HG03025 (cell line): ENCODE results near the gene SCYGR6.
A peak's percentile ranks its signal among the peaks of the same experiment; 100 is the strongest.
"Not testable (repeated sequence)": the region's sequence is repeated elsewhere in the genome, so short reads cannot be mapped to it uniquely, and the experiment has no call there.

Source experiments
- ATAC-seq: cut with Tn5 transposase; IDR thresholded peaks from one replicate; pipeline ENCODE4 v1.9.1; 2021; ENCODE audit warnings: mild to moderate bottlenecking, moderate library complexity; ENCODE audit not compliant: unreplicated experiment, low FRiP score

Gene SCYGR6

GRCh38 chr2:227724394-227725039, at the start of gene SCYGR6:
SCYGR6 (minus strand) TSS chr2:227724757; CDS start chr2:227724757, 0 bp downstream.
- ATAC-seq = no peak

- ATAC-seq = no peak
These were observed 49.6 kb upstream of the SCYGR6 start for GRCh38 chr2:227774011-227774624.

- no peak for ATAC-seq
These were observed 48.4 kb upstream of the SCYGR6 start for GRCh38 chr2:227772932-227773331.

GRCh38 chr2:227772197-227772661, 47.7 kb upstream of the SCYGR6 start:
- no peak for ATAC-seq

- no peak for ATAC-seq
These were observed 43.3 kb upstream of the SCYGR6 start for GRCh38 chr2:227767830-227768229.

- peak; percentile 94 for ATAC-seq
These were observed 41.9 kb upstream of the SCYGR6 start for GRCh38 chr2:227766373-227766883.

- no peak for ATAC-seq
These were observed 41.3 kb upstream of the SCYGR6 start for GRCh38 chr2:227765788-227766372.

GRCh38 chr2:227761740-227762476, 37.4 kb upstream of the SCYGR6 start:
- no peak for ATAC-seq

- no peak for ATAC-seq
These were observed 35.0 kb upstream of the SCYGR6 start for GRCh38 chr2:227759411-227760118.

- not testable (repeated sequence) for ATAC-seq
These were observed 31.7 kb upstream of the SCYGR6 start for GRCh38 chr2:227756261-227756660.

- no peak for ATAC-seq
These were observed 23.5 kb upstream of the SCYGR6 start for GRCh38 chr2:227748079-227748478.

- no peak for ATAC-seq
These were observed 21.0 kb upstream of the SCYGR6 start, which contains the start of gene SCYGR8 for GRCh38 chr2:227745594-227745993. SCYGR8 (plus strand) TSS chr2:227745894; CDS start chr2:227745894, 0 bp downstream.

GRCh38 chr2:227740705-227741104, 16.1 kb upstream of the SCYGR6 start:
- ATAC-seq = not testable (repeated sequence)

- no peak for ATAC-seq
These were observed 14.8 kb upstream of the SCYGR6 start for GRCh38 chr2:227739351-227739750.

GRCh38 chr2:227728035-227728434, 3.5 kb upstream of the SCYGR6 start, which contains the start of gene SCYGR7:
SCYGR7 (plus strand) TSS chr2:227728335; CDS start chr2:227728335, 0 bp downstream.
- no peak for ATAC-seq

- not testable (repeated sequence) for ATAC-seq
These were observed 1.7 kb downstream of the SCYGR6 start for GRCh38 chr2:227722821-227723220.

- no peak for ATAC-seq
These were observed 3.9 kb downstream of the SCYGR6 start for GRCh38 chr2:227720680-227721079.

- ATAC-seq = no peak
These were observed 4.9 kb downstream of the SCYGR6 start for GRCh38 chr2:227719641-227720040.

GRCh38 chr2:227717687-227718567, 6.6 kb downstream of the SCYGR6 start, which contains the start of gene SLC19A3:
SLC19A3 (minus strand) TSS chr2:227718028; CDS start chr2:227702318, 15,710 bp downstream.
- no peak for ATAC-seq
